ENCODE measurements around the gene CABP1. TPM values are rescaled to one million over a fixed set of nuclear protein-coding genes. Genes with fewer than 3 reads are reported as not detected.
A peak's percentile ranks its signal among the peaks of the same experiment; 100 is the strongest.

CABP1 gene
- total and polyA plus RNA-seq, 9 of the 15 experiments (the other 6 are each of a cell fraction or from before 2014, with no cell fraction given), result not detected

- TF ChIP-seq ZNF655 (CRISPR knock-in tag; IDR thresholded peaks at IDR 0.05) (no peak), ZNF23 (CRISPR knock-in tag; IDR thresholded peaks at IDR 0.05) (no peak), TAF15 (IDR thresholded peaks at IDR 0.05; ENCODE audit: low read depth, low read length) (no peak), BCLAF1 (IDR thresholded peaks at IDR 0.05; ENCODE audit: borderline replicate concordance in 1 of 2, control insufficient read depth in 1 of 2, low read depth in 2 of 2, low read length in 1 of 2) (peak in 1 of 2 experiments; percentile 97; a peak in 2 of 4 replicates), CBX5 (IDR thresholded peaks at IDR 0.05; ENCODE audit: borderline replicate concordance, low read depth) (peak; percentile 68; the same call in 1 of the 2 replicates), ARID1B (IDR thresholded peaks at IDR 0.05) (peak; percentile 28; the same call in 1 of the 2 replicates), ZFP30 (CRISPR knock-in tag; IDR thresholded peaks at IDR 0.05; ENCODE audit: borderline replicate concordance) (no peak), EZH2 (IDR thresholded peaks at IDR 0.05; ENCODE audit: borderline replicate concordance, low read depth, low read length) (no peak), LEF1 (IDR thresholded peaks at IDR 0.05) (no peak), HSF4 (CRISPR knock-in tag; IDR thresholded peaks at IDR 0.05; ENCODE audit: borderline replicate concordance) (no peak), DIDO1 (tag; IDR thresholded peaks at IDR 0.05; ENCODE audit: low read depth) (peak; percentile 89), E2F8 (IDR thresholded peaks at IDR 0.05; ENCODE audit: low read depth, partially characterized antibody) (peak; percentile 89)
Observed at GRCh38 chr12:120686690-120687577, 46.5 kb downstream of the CABP1 start, which contains the start of gene MLEC (continued).
